Measurements from ENCODE around the gene PSMA6. TPM values are rescaled to one million over a fixed set of nuclear protein-coding genes. Genes with fewer than 3 reads are reported as not detected.
"Not testable (repeated sequence)": the region's sequence is repeated elsewhere in the genome, so short reads cannot be mapped to it uniquely, and the experiment has no call there.

PSMA6 gene
- total RNA-seq, 1 experiment from 2014 or later: 307 TPM

DNA sequence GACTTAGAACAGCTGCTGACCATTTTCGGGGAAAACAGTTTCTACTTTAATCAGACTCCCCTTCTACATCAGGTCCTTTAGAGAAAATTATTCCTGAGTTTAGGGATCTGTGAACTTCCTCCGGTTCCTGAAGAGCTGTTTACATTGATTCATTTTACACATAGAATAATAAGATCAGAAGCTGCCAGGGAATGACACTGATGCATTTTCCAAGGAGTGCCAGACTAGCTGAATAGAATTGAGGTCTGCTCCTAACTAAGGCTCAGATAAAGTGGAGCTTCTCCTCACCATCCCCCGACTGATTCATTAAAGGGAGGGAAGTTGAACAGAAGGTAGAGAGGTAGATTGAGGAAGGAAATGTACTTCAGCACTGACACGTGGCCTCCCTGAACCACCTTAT lies 41.9 kb upstream of the PSMA6 start:
- no peaks in the 10 kb centered on the region for H3K36me3 ChIP-seq (ENCODE audit: low read depth, low read length)
- no peak overlapping the region for H2AFZ ChIP-seq (ENCODE audit: low read length)
- no peaks in the 10 kb centered on the region for H4K20me1 ChIP-seq (ENCODE audit: low read length)
- intact Hi-C loops (cut with micrococcal nuclease): loop anchor here (2.0 kb wide), 1 partner anchor 22 kb away; no protein-coding TSS in a partner anchor
- ATAC-seq: peak; percentile 96
- no peak overlapping the region for H3K4me3 ChIP-seq (ENCODE audit: low read length)
- H3F3A ChIP-seq (ENCODE audit: low read length, unreplicated experiment): no peaks in the 10 kb centered on the region
- no peak overlapping the region for H3K4me2 ChIP-seq (ENCODE audit: low read length)
- POLR2A ChIA-PET (ENCODE audit: unreplicated experiment): interaction anchor here (0.7 to 1.0 kb wide), 2 partner anchors 127 to 154 kb away, joined by 3 to 10 read pairs; partner anchors contain the start of gene NFKBIA
- 0 out of 2 replicates have a peak overlapping the region, but pooled peaks have one; percentile 11 for H3K27ac ChIP-seq (ENCODE audit: low read length)
- no peaks in the 10 kb centered on the region for H3K9me2 ChIP-seq (replicated peaks; ENCODE audit: low read length)
- H3K79me2 ChIP-seq (ENCODE audit: low read length): no peaks in the 10 kb centered on the region
- TF ChIP-seq, protein P1, sequence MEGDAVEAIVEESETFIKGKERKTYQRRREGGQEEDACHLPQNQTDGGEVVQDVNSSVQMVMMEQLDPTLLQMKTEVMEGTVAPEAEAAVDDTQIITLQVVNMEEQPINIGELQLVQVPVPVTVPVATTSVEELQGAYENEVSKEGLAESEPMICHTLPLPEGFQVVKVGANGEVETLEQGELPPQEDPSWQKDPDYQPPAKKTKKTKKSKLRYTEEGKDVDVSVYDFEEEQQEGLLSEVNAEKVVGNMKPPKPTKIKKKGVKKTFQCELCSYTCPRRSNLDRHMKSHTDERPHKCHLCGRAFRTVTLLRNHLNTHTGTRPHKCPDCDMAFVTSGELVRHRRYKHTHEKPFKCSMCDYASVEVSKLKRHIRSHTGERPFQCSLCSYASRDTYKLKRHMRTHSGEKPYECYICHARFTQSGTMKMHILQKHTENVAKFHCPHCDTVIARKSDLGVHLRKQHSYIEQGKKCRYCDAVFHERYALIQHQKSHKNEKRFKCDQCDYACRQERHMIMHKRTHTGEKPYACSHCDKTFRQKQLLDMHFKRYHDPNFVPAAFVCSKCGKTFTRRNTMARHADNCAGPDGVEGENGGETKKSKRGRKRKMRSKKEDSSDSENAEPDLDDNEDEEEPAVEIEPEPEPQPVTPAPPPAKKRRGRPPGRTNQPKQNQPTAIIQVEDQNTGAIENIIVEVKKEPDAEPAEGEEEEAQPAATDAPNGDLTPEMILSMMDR (conservative IDR thresholded peaks at IDR 0.05; ENCODE audit: low read depth, low read length): no peak
- no peak for TF ChIP-seq EZH2 (IDR thresholded peaks at IDR 0.05; ENCODE audit: low read length, unreplicated experiment)
- no peaks in the 10 kb centered on the region for H3K9me3 ChIP-seq (ENCODE audit: low read length)
- no TSS peak for BruUV-seq (replicated peaks)
- no peaks in the 10 kb centered on the region for H3K27me3 ChIP-seq (ENCODE audit: low read length)
- no peak overlapping the region for H3K9ac ChIP-seq (ENCODE audit: low read length)
- DNase-seq: peak; percentile 40
- CTCF ChIA-PET: no interaction called here
- peaks cover 14% of the 10 kb centered on the region for H3K4me1 ChIP-seq (ENCODE audit: insufficient read depth, low read length)

- H3K4me1 ChIP-seq (ENCODE audit: insufficient read depth, low read length): peaks cover 19% of the 10 kb centered on the region
- no peak overlapping the region for H2AFZ ChIP-seq (ENCODE audit: low read length)
- H3K9me3 ChIP-seq (ENCODE audit: low read length): no peaks in the 10 kb centered on the region
- ChIA-PET CTCF (no interaction called here), POLR2A (ENCODE audit: unreplicated experiment) (no interaction called here)
- intact Hi-C loops (cut with micrococcal nuclease): no loop called here
- no peaks in the 10 kb centered on the region for H3K79me2 ChIP-seq (ENCODE audit: low read length)
- H3K27me3 ChIP-seq (ENCODE audit: low read length): no peaks in the 10 kb centered on the region
- H3K4me3 ChIP-seq (ENCODE audit: low read length): no peak overlapping the region
- no peaks in the 10 kb centered on the region for H3F3A ChIP-seq (ENCODE audit: low read length, unreplicated experiment)
- H4K20me1 ChIP-seq (ENCODE audit: low read length): no peaks in the 10 kb centered on the region
- H3K9me2 ChIP-seq (replicated peaks; ENCODE audit: low read length): no peaks in the 10 kb centered on the region
- H3K36me3 ChIP-seq (ENCODE audit: low read depth, low read length): no peaks in the 10 kb centered on the region
- no peak for TF ChIP-seq EZH2phosphoT487 (IDR thresholded peaks at IDR 0.05; ENCODE audit: borderline replicate concordance, low read length)
- DNase-seq (no peak), ATAC-seq (no peak)
- H3K27ac ChIP-seq (ENCODE audit: low read length): no peak overlapping the region
- BruUV-seq (replicated peaks): no TSS peak
- H3K9ac ChIP-seq (ENCODE audit: low read length): no peak overlapping the region
- no peak overlapping the region for H3K4me2 ChIP-seq (ENCODE audit: low read length)
These were observed 39.7 kb upstream of the PSMA6 start for GRCh38 chr14:35252451-35252868.

- CTCF ChIA-PET: interaction anchor here (0.6 kb wide), 1 partner anchor 161 kb away, joined by 7 read pairs; no protein-coding TSS in a partner anchor
- POLR2A ChIA-PET (ENCODE audit: unreplicated experiment): not testable (repeated sequence)
These were observed 39.1 kb upstream of the PSMA6 start for GRCh38 chr14:35253056-35253455.

GRCh38 chr14:35254034-35254622 lies 38.1 kb upstream of the PSMA6 start:
- H3K79me2 ChIP-seq (ENCODE audit: low read length); H3K36me3 ChIP-seq (ENCODE audit: low read depth, low read length); H3K27me3 ChIP-seq (ENCODE audit: low read length); H4K20me1 ChIP-seq (ENCODE audit: low read length); CTCF ChIA-PET; H3F3A ChIP-seq (ENCODE audit: low read length, unreplicated experiment); H3K27ac ChIP-seq (ENCODE audit: low read length); H3K9ac ChIP-seq (ENCODE audit: low read length); H3K9me2 ChIP-seq (replicated peaks; ENCODE audit: low read length); H3K4me2 ChIP-seq (ENCODE audit: low read length); H3K9me3 ChIP-seq (ENCODE audit: low read length); intact Hi-C loops (cut with micrococcal nuclease); ATAC-seq; DNase-seq; H3K4me3 ChIP-seq (ENCODE audit: low read length); POLR2A ChIA-PET (ENCODE audit: unreplicated experiment); BruUV-seq (replicated peaks); H2AFZ ChIP-seq (ENCODE audit: low read length): not testable (repeated sequence)
- H3K4me1 ChIP-seq (ENCODE audit: insufficient read depth, low read length): peaks cover 27% of the 10 kb centered on the region

More at GRCh38 chr14:35253056-35253455, 39.1 kb upstream of the PSMA6 start:
- H3K4me3 ChIP-seq (ENCODE audit: low read length); H3K9me2 ChIP-seq (replicated peaks; ENCODE audit: low read length); H3K9ac ChIP-seq (ENCODE audit: low read length); H3K27ac ChIP-seq (ENCODE audit: low read length); H3K79me2 ChIP-seq (ENCODE audit: low read length); H3K36me3 ChIP-seq (ENCODE audit: low read depth, low read length); ATAC-seq; H3K9me3 ChIP-seq (ENCODE audit: low read length); H3K4me2 ChIP-seq (ENCODE audit: low read length); H3K27me3 ChIP-seq (ENCODE audit: low read length); H2AFZ ChIP-seq (ENCODE audit: low read length); DNase-seq; H3F3A ChIP-seq (ENCODE audit: low read length, unreplicated experiment); H4K20me1 ChIP-seq (ENCODE audit: low read length); BruUV-seq (replicated peaks); intact Hi-C loops (cut with micrococcal nuclease): not testable (repeated sequence)
- H3K4me1 ChIP-seq (ENCODE audit: insufficient read depth, low read length): peaks cover 25% of the 10 kb centered on the region

Data from PC-3 (cell line).